Measurements from ENCODE around the gene PABPN1L.

PABPN1L gene

DNA sequence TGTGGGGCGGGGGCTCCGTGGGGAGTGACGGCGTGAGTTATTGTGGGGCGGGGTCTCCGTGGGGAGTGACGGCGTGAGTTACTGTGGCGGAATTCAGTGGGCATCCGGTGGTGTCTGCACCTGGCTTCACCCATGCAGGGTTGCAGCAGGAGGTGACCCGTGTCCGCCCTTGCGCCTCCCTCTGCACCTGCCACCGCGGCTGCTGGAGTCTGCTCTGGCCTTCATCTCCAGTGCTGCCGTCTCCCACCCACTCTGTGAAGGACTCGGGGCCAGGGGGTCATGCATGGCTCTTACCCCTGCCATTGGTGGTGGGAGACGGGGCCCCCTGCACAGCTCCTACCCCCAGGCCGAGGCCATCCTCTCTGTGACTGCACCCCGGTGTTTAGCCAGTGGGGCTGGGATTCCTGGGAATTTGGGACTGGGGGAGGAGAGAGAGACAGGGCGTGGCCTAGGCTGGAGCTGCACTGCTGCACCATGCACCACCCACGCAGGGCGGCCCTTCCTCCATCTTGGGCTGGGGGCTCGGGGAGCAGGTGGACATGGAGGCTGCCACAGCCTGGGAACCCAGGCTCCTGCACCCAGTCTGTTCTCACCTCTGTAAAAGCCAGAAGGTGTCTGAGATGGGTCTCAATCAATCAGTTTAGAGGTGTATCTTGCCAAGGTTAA is 1.3 kb upstream of the PABPN1L start:
- Mint-ChIP-seq H3K36me3 (ENCODE audit: insufficient read depth) (peaks cover 6% of the 10 kb centered on the region), H3K4me3 (no peak overlapping the region), H3K4me1 (no peaks in the 10 kb centered on the region), H3K27me3 (peaks cover 27% of the 10 kb centered on the region), H3K27ac (ENCODE audit: low read depth) (no peak overlapping the region), H3K9me3 (no peaks in the 10 kb centered on the region)
- ATAC-seq (replicated peaks; ENCODE audit: extremely low read depth, poor library complexity, severe bottlenecking) (no peak), DNase-seq (ENCODE audit: low spot score in 2 of 2) (no peak)

DNA sequence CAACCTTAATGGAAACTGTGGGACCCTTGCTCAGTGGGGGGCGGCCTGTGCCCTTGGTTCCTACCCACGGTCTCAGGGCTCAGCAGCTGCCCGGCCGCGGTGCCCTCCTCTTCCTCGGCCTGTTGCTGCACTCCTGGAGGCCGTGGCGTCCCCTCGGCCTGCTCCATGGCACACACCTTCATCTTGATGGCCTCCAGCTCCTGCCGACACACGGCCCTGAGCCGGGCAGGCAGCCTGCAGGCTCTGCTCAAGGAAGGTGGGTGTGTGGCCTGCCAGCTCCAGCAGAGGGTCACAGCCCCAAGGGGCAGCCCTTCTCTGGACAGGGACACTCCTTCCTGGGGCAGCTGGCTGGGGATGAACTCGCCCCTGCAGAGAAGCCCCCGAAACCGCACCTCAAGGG is 718 bp downstream of the PABPN1L start:
- Mint-ChIP-seq H3K4me3 (no peak overlapping the region), H3K4me1 (no peaks in the 10 kb centered on the region), H3K36me3 (ENCODE audit: insufficient read depth) (peaks cover 12% of the 10 kb centered on the region), H3K27me3 (peaks cover 16% of the 10 kb centered on the region), H3K9me3 (no peaks in the 10 kb centered on the region), H3K27ac (ENCODE audit: low read depth) (no peak overlapping the region)
- DNase-seq (ENCODE audit: low spot score in 2 of 2) (no peak), ATAC-seq (replicated peaks; ENCODE audit: extremely low read depth, poor library complexity, severe bottlenecking) (no peak)

DNA sequence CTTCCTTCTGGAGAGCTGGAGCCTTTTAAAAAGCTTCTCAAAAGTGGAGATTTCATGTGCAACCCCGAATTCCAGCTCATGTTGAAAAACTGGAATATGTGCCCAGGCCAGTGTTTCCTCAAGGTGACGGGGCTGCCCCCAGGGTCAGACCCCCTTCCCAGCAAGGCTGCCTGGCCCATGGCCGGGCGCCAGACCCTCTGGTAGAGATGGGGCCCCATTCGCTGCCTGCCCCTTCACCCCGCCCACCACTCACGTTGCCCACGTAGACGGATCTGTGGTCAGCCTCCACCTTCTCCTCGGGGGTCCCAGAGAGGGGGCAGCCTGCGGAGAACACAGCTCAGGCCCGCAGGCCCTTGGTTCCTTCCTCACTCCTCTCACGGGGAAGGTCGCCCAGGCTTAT is 1.1 kb downstream of the PABPN1L start:
- DNase-seq (ENCODE audit: low spot score in 2 of 2) (no peak), ATAC-seq (replicated peaks; ENCODE audit: extremely low read depth, poor library complexity, severe bottlenecking) (no peak)
- no peaks in the 10 kb centered on the region for H3K4me1 Mint-ChIP-seq
- H3K9me3 Mint-ChIP-seq: no peaks in the 10 kb centered on the region
- peaks cover 12% of the 10 kb centered on the region for H3K27me3 Mint-ChIP-seq
- H3K36me3 Mint-ChIP-seq (ENCODE audit: insufficient read depth): peaks cover 12% of the 10 kb centered on the region
- no peak overlapping the region for H3K27ac Mint-ChIP-seq (ENCODE audit: low read depth)
- H3K4me3 Mint-ChIP-seq: no peak overlapping the region

DNA sequence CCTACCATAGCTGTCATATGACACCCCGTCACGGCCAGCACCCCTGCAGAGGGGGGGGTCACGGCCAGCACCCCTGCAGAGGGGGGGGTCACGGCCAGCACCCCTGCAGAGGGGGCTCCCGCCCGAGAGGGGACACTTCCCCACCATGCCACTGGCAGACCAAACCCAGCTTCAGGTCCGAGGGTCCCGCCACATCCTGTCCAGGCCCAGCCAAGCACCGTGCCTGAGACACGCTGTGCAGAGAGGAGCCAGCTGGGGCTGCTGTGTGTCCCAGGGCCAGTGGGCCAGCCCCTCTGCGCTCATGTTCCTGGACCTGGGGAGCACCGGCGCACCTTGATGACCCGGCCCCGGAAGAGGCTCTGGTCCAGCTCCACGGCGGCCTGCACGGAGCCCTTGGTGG is 1.9 kb downstream of the PABPN1L start:
- H3K4me1 Mint-ChIP-seq: no peaks in the 10 kb centered on the region
- H3K36me3 Mint-ChIP-seq (ENCODE audit: insufficient read depth): peaks cover 15% of the 10 kb centered on the region
- peaks cover 4% of the 10 kb centered on the region for H3K27me3 Mint-ChIP-seq
- no peaks in the 10 kb centered on the region for H3K9me3 Mint-ChIP-seq
- DNase-seq (ENCODE audit: low spot score in 2 of 2) (no peak), ATAC-seq (replicated peaks; ENCODE audit: extremely low read depth, poor library complexity, severe bottlenecking) (no peak)
- no peak overlapping the region for H3K27ac Mint-ChIP-seq (ENCODE audit: low read depth)
- no peak overlapping the region for H3K4me3 Mint-ChIP-seq

DNA sequence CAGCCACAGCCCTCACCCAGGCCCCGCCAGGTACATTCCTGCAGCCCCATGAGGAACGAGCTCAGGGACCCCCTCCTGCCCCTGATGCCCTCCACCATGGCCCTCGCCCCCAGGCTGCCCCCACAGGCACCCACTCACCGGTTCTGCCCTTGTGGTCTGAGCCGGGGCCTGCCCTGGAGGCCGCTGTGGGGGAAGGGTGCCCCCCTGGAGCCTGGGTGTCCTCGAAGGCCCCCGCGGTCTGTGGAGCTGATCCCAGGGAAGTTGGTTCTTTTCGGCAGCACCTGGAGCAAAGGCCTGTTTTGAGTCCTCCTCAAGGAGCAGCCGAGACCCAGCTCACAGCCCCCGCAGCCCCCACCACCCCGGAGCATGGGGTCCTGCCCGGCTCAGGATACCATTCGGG is 2.4 kb downstream of the PABPN1L start:
- Mint-ChIP-seq H3K4me3 (no peak overlapping the region), H3K27ac (ENCODE audit: low read depth) (no peak overlapping the region), H3K4me1 (no peaks in the 10 kb centered on the region), H3K9me3 (no peaks in the 10 kb centered on the region), H3K36me3 (ENCODE audit: insufficient read depth) (peaks cover 18% of the 10 kb centered on the region), H3K27me3 (no peaks in the 10 kb centered on the region)
- DNase-seq (ENCODE audit: low spot score in 2 of 2) (no peak), ATAC-seq (replicated peaks; ENCODE audit: extremely low read depth, poor library complexity, severe bottlenecking) (no peak)

DNA sequence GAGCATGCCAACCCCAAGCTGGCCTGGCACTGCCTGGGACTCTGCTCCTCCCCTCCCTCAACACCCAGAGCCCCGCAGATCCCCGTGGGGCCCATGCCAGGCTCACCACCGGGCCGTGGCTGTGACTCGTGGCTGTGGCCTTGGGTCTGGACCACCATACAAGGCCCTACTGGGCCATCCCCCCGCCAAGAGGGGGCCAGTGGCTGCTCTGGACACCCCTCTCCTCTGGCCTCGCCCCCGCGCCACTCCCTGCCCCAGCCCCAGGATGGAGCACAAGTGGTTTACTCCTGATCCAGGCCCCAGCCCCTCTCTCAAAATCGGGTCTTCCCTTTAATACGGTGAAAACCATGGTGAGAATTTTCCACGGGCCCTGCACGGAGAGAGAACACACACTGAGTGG is 3.0 kb downstream of the PABPN1L start:
- Mint-ChIP-seq H3K4me3 (no peak overlapping the region), H3K9me3 (no peaks in the 10 kb centered on the region), H3K27me3 (no peaks in the 10 kb centered on the region), H3K4me1 (peaks cover 3% of the 10 kb centered on the region), H3K27ac (ENCODE audit: low read depth) (no peak overlapping the region), H3K36me3 (ENCODE audit: insufficient read depth) (peaks cover 18% of the 10 kb centered on the region)
- ATAC-seq (replicated peaks; ENCODE audit: extremely low read depth, poor library complexity, severe bottlenecking) (no peak), DNase-seq (ENCODE audit: low spot score in 2 of 2) (no peak)

DNA sequence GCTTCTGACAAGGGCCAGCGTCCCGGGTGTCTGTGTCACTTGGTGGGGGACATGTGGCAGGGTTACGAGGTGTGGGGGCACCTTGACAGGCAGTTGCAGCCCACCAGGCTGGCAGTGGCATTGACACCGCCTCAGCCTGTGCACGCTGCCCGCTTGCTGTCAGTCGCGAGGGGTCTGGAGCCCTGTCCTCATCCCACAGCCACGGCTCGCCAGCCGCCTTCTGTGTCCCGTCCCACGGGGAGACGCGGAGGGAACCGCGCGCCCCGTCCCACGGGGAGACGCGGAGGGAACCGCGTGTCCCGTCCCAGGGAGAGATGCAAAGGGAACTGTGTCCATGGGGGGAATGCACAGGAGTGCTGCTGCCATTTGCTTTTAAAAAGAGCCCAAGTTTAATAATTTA is 3.5 kb downstream of the PABPN1L start:
- Mint-ChIP-seq H3K9me3 (no peaks in the 10 kb centered on the region), H3K4me3 (no peak overlapping the region)

DNA sequence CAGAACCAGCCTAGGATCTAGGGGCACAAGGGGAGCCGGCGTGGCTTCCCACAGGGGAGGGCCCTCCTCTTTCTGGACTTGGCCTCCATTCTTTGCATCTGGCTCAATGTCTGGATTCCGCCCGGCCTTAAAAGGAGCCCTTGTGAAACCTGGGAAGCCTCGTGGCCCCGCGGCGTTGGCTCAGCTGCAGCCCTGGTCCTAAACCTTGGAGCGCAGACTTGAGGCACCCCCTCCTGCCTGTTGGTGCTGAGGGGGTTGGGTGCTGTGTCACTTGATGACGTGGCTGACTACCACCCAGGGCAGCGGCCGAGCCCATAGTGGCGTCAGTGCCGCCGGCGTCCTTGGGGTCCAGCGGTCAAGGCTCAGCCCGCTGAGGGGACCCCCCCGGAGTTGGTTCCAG is 5.1 kb downstream of the PABPN1L start:
- Mint-ChIP-seq H3K4me3 (no peak overlapping the region), H3K27ac (ENCODE audit: low read depth) (no peak overlapping the region), H3K27me3 (no peaks in the 10 kb centered on the region)

More for the DNA sequence above, 3.5 kb downstream of the PABPN1L start:
- DNase-seq (ENCODE audit: low spot score in 2 of 2): no peak
- H3K27me3 Mint-ChIP-seq: no peaks in the 10 kb centered on the region
- H3K27ac Mint-ChIP-seq (ENCODE audit: low read depth): no peak overlapping the region
- peaks cover 19% of the 10 kb centered on the region for H3K36me3 Mint-ChIP-seq (ENCODE audit: insufficient read depth)
- ATAC-seq (replicated peaks; ENCODE audit: extremely low read depth, poor library complexity, severe bottlenecking): no peak
- peaks cover 8% of the 10 kb centered on the region for H3K4me1 Mint-ChIP-seq

DNA sequence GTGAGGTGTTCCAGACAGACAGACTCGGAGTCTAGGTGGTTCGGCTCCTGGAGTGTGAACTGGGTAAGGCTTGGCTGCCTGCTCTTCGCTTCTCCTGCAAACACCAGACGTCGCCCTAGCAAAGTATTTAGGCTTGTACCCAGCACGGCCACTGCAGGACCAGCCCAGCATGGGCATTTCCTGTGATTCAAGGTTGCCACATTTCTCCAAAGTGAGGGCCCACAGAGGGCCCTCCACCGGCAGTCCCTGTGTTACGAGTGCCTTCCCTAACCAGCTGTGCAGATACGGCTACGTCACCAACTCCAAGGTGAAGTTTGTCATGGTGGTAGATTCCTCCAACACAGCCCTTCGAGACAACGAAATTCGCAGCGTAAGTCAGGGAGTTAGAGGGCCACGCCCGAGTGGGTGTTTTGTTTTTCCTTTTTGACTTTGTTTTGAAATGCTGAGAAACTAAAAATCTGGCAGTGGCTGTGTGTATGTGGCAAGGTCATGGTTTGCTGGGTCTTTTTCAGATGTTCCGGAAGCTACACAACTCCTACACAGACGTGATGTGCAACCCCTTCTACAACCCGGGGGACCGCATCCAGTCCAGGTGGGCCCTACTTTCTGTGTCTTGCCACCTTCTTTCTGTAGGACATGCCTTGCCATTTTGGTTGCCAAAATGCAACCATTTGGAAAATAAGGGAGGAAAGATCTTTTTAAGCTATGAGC is 6.9 kb downstream of the PABPN1L start:
- DNase-seq (ENCODE audit: low spot score in 2 of 2) (no peak), ATAC-seq (replicated peaks; ENCODE audit: extremely low read depth, poor library complexity, severe bottlenecking) (no peak)
- Mint-ChIP-seq H3K27me3 (no peaks in the 10 kb centered on the region), H3K27ac (ENCODE audit: low read depth) (no peak overlapping the region), H3K9me3 (no peaks in the 10 kb centered on the region), H3K36me3 (ENCODE audit: insufficient read depth) (peaks cover 26% of the 10 kb centered on the region), H3K4me1 (peaks cover 21% of the 10 kb centered on the region), H3K4me3 (no peak overlapping the region)

More for the DNA sequence above, 5.1 kb downstream of the PABPN1L start:
- Mint-ChIP-seq H3K9me3 (no peaks in the 10 kb centered on the region), H3K4me1 (peaks cover 14% of the 10 kb centered on the region), H3K36me3 (ENCODE audit: insufficient read depth) (peaks cover 27% of the 10 kb centered on the region)
- ATAC-seq (replicated peaks; ENCODE audit: extremely low read depth, poor library complexity, severe bottlenecking) (no peak), DNase-seq (ENCODE audit: low spot score in 2 of 2) (no peak)

DNA sequence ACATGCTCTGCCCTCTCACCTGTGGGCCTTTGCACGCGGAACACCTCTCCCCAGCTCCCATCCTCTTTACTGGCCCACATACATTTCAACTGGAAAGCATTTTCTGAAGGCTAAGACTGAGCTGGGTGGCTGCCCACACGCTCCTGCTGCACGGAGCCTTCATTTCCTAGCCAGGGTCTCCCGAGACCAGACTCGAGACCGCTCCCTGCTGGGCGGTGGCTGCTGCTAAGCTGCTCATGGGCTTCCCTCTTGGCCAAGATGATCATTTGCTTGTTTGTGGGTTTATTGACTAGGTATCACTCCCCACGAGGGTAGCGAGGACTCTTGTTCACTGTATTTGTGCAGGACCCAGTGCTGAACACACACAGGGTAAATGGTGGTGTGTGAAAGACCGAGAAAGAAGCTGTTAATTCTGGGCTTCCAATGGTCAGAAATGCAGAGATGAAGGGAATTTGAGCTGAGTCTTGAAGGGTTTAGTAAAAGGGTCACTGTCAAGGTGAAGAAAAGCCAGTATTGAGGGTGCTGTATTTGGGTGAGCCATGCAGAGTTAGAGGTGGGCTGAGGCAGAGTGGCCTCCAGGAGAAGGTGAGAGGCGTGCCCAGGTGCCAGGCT is 8.6 kb downstream of the PABPN1L start:
- H3K36me3 Mint-ChIP-seq (ENCODE audit: insufficient read depth): peaks cover 26% of the 10 kb centered on the region
- ATAC-seq (replicated peaks; ENCODE audit: extremely low read depth, poor library complexity, severe bottlenecking) (peak; percentile 54), DNase-seq (ENCODE audit: low spot score in 2 of 2) (peak; percentile 45 to 54)
- H3K27me3 Mint-ChIP-seq: no peaks in the 10 kb centered on the region
- H3K4me3 Mint-ChIP-seq: peak overlapping the region; percentile 99
- H3K27ac Mint-ChIP-seq (ENCODE audit: low read depth): peak overlapping the region; percentile 94
- H3K4me1 Mint-ChIP-seq: peaks cover 21% of the 10 kb centered on the region
- no peaks in the 10 kb centered on the region for H3K9me3 Mint-ChIP-seq

DNA sequence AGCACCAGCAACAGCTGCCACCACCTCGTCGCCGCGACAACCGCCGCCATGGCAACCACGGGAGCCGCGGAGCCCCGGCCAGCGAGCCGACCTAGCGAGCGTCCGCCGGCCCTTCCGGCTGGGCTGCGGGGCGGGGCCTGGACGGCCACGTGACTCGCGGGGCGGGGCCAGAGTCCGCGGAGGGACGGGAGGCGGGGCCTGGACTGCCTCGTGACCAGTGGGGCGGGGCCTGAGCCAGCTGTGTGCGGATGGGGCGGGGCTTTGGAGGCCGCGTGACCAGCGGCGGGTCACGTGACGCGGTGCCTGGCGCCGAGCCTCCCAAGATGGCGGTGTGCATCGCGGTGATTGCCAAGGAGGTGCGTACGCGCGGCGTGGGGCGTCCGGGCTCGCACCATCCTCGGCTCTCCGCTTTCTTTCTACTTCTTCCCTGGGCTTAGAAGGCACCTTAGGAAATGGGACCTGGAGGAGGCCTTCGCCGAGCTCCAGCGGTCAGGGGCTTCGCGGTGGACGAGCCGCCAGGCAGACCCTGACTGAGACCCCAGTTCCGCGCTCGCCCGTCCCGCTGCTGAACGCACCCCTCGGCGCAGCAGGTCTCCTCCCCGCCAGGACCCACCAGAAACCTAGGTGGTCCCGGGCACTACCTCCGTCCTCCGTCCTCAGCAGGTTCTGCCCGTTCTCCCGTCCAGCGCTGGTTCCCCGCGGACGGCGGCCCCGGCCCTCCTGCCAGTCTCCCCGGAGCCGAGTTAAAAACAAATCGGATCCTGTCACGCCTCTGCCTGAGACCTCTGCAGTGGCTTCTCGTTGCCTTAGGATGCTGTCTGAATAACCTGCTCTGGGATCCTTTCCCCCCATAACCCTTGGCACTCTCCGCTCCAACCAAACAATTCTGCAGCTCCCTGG is 9.4 kb downstream of the PABPN1L start, which contains the start of the genes GALNS and TRAPPC2L:
Gene GALNS, minus strand, starts transcription at position 120 of the 900 bp plus-strand sequence. Its CDS starts 70 bp downstream, at position 50.
Gene TRAPPC2L, plus strand, starts transcription at position 300 of the 900 bp plus-strand sequence. Its CDS starts 24 bp downstream, at position 324.
- Mint-ChIP-seq H3K9me3 (no peaks in the 10 kb centered on the region), H3K27ac (ENCODE audit: low read depth) (peak within 1 kb of the TSS; percentile 94), H3K4me1 (peaks cover 28% of the 10 kb centered on the region), H3K27me3 (no peaks in the 10 kb centered on the region), H3K36me3 (ENCODE audit: insufficient read depth) (peaks cover 25% of the 10 kb centered on the region), H3K4me3 (peak within 1 kb of the TSS; percentile 99)
- DNase-seq (ENCODE audit: low spot score in 2 of 2) (peak; percentile 97 to 98), ATAC-seq (replicated peaks; ENCODE audit: extremely low read depth, poor library complexity, severe bottlenecking) (peak; percentile 85)

All from central memory CD8-positive, alpha-beta T cell (primary cell).